Measurements from ENCODE around the gene U2AF2.

U2AF2 gene

DNA sequence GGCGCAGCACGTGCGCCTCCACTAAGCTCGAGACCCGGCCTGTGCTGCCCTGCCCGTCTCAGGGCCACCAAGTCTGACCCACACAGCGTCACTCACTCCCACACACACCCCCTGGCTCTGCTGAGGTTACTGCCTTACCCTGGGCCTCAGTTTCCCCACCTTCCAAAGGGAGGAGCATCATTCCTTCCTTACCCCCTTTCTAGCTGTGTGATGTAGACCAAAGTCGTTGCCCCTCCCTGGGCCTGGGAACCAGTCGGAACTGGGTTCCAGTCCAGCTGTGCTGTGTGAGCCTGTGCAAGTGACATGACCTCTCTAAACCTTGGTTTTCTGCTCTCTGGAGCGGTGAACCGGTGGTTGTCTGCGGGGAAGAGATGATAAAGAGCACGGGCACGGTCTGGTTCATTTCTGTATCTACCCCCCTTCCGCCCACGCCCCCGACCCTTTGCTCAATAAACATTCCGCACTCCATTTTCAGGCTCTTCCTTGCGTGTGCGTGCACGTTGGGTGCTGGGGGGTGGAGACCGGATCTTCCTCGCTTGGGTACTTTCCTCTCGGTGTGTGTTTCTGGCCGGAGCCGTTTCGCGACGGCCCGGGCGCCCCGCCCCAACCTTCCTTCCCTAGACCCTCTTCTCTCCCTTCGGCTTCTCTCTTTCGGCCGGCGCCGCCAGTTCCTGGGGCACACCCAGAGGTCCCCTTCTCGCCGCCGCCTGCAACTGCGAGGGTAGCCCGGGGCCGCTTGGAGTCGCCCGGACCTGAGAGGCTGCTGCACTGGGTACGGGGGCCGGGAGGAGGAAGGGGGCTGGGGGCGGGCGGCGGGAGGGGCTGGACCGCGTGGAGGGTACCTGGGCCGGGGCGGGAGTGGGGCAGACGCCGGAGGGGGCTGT lies 11.6 kb upstream of the U2AF2 start, which contains the start of gene ZNF581:
Gene ZNF581 (plus strand): TSS at position 647 of the 884 bp plus-strand sequence. CDS start 923 bp downstream, outside the sequence.
- no peak for DNase-seq (ENCODE audit: low read depth, low spot score)

DNA sequence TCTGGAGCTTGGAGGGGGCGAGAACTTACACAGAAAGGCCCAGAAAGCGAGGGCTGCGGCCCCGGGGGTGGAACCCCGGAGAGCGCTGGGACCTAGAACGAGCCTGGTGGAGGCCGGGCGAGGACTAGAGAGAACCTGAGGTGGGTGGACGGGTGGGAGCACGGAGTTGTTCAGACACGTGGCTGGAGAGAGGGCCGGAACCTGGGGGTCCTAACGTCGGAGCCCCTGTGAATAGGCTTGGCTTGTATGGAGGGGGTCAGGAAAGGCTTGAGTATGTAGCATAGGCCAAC lies 11.0 kb upstream of the U2AF2 start:
- DNase-seq (ENCODE audit: low read depth, low spot score): no peak

DNA sequence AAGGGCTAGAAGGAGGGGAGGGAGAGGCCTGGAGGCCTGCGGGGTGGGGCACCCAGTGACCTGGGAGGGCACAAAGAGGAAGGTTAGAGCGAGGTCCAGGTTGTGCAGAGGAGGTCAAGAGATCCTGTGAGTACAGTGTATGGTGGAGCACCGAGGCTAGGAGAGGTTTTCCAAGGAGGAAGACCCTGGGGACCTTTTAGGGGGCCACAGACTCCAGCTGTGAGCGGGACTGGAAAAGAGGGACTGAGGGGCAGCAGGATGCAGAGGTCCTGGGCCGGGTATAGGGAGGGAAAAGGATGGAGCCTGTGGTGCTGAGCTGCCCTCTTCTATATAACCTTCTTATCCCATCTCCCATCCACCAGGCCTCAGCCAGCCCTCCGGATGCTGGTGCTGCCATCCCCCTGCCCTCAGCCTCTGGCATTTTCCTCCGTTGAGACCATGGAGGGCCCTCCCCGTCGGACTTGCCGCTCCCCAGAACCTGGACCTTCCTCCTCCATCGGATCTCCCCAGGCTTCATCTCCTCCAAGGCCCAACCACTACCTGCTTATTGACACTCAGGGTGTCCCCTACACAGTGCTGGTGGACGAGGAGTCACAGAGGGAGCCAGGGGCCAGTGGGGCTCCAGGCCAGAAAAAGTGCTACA lies 10.5 kb upstream of the U2AF2 start:
- no peak for DNase-seq (ENCODE audit: low read depth, low spot score)

DNA sequence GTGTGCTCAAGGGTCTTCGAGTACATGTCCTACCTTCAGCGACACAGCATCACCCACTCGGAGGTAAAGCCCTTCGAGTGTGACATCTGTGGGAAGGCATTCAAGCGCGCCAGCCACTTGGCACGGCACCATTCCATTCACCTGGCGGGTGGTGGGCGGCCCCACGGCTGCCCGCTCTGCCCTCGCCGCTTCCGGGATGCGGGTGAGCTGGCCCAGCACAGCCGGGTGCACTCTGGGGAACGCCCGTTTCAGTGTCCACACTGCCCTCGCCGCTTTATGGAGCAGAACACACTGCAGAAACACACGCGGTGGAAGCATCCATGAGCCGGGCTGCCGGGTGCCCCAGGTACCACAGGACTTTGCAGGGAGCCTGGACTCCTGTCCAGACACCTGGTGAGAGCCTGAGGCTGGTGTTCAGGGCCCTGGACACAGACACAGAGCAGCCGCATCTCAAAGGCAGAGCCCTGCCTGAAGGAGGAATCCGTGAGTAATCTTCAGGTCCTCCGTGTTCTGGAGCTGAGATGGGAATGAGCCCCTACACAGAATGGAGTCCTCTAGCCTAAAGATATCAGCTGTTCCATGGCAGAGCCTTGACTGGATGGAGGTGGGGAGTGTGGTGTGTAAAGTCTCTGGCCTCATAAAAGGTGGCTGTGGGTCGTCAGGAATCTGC lies 9.9 kb upstream of the U2AF2 start:
- no peak for DNase-seq (ENCODE audit: low read depth, low spot score)

DNA sequence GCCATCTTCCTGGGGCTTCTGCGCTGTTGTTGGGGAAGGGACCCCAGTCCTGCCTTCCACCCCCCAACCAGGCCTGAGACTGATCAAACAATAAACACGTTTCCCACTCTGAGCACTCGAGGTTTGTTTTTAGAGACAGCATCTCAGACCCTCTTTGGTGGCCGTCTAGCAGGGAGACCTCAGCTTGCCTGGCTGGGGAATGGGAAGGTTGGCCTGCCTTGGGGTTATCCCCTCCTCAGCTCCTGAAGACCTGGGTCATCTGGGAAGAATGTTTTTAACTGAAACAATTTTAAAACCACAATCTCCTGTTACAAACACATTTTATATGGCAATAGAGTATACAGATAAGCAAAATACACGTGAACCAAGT lies 9.3 kb upstream of the U2AF2 start:
- DNase-seq (ENCODE audit: low read depth, low spot score): no peak

DNA sequence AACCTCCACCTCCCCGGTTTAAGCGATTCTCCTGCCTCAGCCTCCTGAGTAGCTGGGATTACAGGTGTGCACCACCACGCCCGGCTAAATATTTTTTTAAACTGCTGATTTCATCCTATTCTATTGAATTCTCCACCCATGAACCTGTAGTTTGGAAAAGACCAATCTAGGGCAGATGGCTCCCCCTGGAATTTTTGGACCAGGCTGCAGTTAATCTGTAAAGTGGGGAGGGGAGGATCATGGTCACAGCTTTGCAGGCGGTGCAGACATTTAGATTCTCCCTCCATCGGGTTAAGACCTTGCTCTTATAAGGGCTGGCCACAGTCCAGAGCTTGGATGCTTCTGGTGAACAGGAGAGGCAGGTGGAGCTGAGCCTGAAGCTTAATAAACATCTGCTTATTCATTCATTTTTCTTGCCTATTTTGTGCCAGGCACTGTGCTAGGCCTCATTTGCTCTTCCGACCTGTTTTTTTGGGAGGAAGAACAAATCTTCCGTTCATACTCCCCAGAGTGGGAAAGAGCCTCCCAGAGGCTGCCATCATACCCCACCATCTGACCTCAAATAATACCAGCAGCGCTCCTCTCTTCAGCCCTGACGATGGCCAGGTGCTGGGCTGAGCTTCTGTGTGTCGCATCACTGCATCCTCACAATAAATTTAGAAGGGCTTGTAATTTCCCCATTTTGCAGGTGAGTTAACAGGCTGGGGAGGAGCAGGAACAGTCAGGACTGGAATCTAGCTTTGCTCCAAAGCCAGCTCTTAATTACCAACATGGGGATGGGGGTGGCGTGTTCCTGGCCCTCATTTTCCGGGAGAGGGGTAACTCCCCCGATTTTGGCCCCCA lies 7.7 kb upstream of the U2AF2 start:
- no peak for DNase-seq (ENCODE audit: low read depth, low spot score)

DNA sequence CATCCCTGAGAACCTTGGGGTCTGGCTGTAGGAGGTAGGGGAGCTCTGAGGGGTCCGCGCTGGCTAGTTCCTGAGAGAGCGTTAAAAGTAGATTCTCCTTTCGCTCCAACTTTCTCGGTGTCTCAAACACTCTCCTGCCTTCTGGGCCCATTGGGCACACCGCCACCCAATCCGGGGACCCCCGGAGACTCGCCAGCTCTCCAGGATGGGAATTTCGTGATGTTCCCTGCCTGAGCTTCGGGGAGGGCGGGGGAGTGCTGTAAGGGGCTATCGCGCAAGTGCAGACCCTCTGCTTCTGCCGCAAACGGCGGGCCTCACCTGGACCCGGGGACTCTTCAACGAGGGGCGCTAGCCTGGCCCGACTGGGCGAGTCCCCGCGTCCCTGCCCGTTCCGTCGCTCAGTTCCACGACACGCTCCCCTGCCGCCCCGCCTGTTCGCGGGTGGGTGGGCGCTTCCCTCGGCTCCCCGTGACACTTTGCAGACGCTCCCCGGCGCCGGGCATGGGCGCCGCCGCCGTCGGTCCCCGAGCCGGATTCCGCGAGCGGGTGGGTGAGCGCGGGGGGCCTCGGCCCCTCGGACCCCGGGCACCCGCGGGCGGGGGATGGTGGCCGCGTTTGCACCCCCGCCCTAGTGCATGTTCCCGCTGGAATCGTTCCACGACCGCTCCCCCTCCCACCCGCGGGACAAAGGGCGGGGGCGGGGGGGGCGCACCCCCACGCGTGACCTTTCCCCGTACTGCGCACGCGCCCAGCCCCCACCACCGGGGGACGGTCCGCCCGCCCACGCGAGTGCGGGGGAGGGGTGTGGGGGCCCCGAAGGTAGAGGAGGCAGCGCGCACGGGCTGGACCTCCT lies 6.9 kb upstream of the U2AF2 start, which contains the start of gene CCDC106:
Gene CCDC106 (plus strand): TSS at position 481 of the 853 bp plus-strand sequence. CDS start 835 bp downstream, outside the sequence.
- DNase-seq (ENCODE audit: low read depth, low spot score): no peak

DNA sequence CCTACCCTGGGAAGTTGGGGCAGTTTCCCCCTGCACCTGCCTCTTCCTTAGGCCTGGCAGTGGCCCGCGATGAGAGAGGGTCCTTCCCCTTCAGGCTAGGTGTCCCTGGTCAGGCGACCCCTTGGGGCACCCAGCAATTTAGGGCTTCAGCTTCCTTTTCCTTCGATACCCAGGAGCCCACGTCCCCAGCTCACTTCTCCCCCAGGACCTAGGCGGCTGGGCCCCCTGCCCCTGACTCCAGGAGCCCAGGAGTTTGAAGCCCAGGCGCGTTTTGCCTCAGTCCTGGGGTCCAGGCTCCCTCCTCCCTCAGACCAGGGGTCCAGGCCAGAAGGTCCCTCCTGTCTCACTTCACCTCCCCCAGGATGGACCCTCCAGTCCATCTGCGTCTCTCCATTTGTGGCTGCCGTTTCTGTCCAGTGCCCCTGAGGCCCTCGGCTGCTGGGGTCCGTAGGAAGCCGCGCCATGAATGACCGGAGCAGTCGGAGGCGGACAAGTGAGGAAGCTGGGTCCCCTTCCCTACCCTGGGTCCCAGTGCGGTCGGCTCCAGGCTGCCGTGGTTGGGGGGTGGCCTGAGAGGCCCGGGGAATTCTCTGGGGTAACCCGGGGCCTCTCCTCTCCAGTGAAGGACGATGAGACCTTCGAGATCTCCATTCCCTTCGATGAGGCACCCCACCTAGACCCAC lies 6.1 kb upstream of the U2AF2 start:
- DNase-seq (ENCODE audit: low read depth, low spot score): no peak

DNA sequence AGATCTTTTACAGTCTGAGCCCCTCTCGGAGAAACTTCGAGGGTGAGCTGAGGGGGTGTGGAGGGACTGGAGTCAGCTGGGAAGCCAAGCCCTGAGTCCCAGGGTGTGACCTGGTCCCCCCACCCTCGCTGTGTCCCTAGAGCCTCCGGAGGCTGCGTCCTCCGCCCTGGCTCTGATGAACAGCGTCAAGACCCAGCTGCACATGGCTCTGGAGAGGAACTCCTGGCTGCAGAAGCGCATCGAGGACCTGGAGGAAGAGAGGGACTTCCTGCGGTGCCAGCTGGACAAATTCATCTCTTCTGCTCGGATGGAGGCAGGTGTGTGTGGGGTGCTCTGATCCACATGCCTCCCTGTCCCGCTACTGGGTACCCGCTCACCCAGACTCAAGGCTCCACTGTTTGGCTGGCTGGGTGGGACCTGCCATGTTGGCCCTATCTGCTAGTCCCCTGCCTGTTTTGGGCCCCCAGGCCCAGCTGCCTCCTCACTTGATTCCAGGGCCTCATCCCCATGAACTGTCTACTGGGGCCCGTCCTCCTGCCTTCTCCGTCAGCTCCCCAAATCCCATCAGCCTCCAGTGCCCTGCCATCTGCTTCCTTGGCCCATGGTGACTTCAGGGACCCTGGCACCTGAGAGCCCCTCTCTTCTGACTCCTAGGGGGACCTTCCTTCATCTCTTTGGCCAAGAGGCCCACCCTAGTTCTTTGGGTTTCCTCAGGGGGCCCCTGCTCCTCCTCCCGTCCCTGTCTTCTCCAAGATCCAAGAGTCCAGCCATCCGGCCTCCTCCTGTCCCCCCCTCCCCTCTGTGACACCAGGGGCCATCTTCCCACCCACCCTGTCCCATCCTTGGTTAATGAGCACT lies 5.3 kb upstream of the U2AF2 start:
- no peak for DNase-seq (ENCODE audit: low read depth, low spot score)

DNA sequence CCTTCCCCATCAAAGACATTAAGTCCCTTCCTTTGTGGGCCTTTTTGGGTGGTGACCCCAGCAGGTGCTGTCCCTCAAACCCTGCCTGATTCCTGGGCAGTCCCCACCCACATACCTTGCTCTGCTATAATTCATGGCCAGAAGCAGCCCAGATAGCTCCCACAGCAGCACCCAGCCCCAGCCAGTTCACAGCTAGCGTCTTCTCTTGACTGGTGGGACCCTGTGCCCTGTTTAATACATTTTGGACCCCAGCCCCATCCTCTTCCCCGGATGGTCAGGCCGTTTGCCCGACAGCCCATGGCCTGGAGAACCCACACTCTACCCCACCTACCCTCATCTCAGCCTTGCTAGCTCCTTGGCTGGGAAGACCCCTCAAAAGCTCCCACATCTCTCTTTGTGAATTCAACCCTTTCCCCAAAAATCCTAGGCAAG lies 4.7 kb upstream of the U2AF2 start:
- no peak for DNase-seq (ENCODE audit: low read depth, low spot score)

DNA sequence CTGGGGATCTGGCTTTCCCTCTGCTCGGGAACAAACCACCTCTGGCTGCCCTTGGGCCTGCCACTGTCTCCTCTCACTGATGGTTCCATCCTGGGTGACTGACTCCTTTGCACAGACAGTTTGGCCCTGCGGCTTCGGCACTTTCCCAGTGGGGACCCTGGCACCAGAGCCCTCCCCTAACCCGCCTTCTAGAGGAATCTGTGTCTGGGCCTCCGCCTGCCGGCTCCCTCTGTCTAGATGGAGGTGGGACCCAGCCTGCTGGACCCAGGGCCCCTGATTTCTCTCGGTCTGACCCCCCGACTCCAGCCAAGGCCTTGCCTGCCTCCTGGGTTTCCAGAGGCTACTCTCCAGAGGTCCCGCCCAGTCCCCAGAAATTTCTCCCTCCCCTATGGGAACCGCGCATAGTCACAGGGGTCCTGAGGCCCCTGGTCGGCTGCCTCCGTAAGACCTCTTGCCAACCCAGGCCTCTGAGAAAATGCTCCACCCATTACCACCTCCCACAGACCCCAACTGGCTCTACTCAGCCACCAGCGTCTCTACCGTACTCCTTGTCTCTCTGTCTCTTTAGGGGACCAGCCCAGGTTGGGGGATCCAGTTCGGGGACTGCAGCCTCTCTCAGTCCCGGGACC lies 4.1 kb upstream of the U2AF2 start:
- no peak for DNase-seq (ENCODE audit: low read depth, low spot score)

DNA sequence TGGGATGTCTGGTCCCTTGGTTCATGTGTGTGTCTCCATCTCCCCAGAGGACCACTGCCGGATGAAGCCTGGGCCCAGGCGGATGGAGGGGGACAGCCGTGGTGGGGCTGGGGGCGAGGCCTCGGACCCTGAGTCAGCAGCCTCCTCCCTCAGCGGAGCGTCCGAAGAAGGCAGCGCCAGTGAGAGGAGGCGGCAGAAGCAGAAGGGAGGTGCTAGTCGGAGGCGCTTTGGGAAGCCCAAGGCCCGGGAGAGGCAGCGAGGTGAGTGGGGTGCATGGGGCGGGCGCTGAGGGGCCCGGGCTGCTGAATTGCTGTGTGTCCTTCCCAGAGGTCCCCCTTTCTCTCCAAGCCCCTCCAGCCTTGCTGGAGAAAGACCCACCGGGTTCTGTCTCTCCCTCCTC lies 3.6 kb upstream of the U2AF2 start:
- DNase-seq (ENCODE audit: low read depth, low spot score): no peak

DNA sequence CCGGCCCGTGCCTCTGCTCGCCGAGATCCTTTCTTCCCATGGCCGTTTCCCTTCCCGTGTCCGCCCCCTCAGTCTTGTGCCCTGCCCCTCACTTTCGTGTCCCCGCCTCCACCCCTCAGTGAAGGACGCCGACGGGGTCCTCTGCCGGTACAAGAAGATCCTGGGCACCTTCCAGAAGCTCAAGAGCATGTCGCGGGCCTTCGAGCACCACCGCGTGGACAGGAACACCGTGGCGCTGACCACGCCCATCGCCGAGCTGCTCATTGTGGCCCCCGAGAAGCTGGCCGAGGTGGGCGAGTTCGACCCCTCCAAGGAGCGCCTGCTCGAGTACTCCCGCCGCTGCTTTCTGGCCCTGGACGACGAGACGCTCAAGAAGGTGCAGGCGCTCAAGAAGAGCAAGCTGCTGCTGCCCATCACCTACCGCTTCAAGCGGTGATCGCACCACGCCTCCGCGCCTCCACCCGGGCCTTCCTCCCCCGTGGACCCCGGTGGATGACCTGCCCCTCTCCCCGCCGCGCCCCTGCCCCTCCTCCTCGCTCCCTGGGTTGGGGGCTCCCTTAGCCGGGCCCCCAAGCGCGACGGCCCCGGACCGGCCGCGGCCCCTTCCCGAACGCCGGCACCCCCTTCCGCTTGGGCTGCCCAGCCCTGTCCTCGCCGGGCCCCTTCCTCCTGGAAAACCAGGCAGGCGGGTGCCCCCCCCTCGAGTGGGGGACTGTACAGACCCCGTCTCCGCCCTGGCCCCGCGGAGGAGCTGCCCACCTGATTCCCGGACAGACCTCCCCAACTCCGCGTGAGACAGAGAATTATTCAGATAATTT lies 2.3 kb upstream of the U2AF2 start:
- DNase-seq (ENCODE audit: low read depth, low spot score): no peak

DNA sequence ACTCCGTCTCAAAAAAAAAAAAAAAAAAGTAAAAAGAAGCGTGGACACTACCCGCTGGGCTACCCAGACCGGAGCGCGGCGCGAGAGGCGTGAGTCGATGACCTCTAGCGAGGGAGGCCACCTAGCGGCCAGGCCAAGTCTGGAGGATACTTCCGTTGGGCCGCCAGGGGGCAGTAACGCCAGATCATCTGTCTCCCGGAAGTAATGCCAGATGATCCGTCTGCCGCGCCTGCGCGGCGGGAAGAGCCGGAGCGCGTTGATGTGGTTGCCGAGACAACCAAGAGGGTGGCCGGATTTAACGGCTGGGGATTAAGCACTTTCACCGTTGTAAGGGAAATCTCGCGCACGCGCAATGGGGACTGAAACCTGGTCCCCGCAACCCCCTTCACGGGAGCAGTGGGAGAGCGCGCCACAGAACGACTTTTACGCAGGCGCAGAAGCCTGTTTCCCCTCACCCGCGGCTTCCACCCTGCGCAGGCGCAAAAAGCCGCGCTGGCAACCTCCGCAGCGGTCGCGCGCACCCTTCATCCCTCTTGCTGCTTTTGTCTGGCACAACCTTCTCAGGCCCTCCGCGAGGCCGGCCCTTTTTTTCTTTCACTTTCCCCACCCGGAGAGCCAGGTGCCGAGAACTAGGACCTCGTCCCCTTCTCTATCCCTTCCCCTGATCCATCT lies 1.0 kb upstream of the U2AF2 start:
- DNase-seq (ENCODE audit: low read depth, low spot score): no peak

DNA sequence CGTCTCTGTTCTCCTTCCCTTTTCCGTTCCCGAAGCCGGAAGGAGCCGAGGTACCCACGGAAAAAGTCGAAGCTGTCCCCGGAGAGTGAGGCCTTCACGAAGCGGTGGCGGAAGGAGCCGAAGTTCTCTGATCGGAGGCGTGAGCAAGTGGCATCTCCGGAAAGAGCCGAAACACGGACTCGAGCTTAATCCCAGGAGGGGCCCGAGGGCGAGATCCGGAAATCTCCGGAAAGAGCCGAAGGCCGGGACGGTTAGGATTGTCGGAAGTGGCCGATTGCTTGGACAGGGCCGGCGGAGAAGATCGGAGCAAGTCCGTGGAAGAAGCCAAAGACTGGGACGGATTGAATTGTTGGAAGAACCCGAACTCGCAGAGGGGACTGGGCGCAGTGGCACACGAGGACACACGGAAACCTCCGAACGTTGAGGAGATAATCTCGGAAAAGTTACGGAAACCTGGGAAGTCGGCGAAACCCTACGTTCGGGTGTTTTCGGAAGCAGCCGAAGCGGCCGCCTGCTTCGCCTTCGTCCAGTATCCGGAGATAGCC lies 440 bp upstream of the U2AF2 start:
- DNase-seq (ENCODE audit: low read depth, low spot score): peak; percentile 92

DNA sequence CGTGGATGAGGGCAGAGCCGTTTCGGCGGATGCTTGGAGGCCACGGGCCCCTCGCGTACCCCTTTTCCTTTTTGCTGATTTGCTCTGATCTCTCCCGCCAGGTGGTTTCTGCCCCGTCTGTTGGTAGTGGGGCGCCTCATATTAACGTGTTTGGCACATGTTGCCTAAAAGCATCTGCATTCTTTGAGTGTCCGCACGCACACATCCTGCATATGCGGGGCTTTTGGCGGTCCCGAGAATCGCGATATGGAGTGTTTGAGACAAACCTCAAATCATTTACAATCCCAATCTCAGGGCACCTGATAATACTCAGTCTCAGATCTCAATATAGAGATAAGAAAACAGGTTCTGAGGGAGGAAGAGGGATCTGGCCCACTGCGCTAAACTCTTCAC lies 809 bp downstream of the U2AF2 start:
- no peak for DNase-seq (ENCODE audit: low read depth, low spot score)

DNA sequence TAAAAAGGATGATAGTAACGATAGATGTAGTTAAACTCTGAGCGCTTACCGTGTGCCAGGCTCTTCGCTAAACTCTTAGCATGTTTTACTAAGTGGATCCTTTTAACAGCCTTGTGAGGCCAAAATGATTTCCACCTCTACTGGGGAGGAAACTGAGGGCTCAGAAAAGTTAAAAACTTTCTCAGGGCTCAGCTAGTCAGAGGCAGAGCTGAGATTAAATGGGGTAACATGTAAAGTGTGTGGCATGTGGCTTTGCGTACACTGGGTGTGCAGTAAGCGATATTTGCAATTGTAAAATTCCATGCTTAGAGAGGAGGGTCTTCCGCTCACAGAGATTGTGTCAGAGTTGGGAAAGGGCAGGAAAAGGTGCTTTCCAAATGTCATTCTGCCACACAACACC lies 1.7 kb downstream of the U2AF2 start:
- no peak for DNase-seq (ENCODE audit: low read depth, low spot score)

Data from iPS DF 19.7 (cell line).